Thymus (tissue), 11 donors: ENCODE data around the gene DCLK2. TPM values are rescaled to one million over a fixed set of nuclear protein-coding genes. Genes with fewer than 3 reads are reported as not detected.

Source experiments
- DNase-seq, 9 donors: peaks; one replicate each; pipeline ENCODE4 v3.0.0-alpha.2; 2013; ENCODE audit warnings: low spot score in 9 of 9, low read depth in 6 of 9, missing footprints in 1 of 9
- H3K27ac ChIP-seq, 2 donors: one replicate each; pipeline ENCODE4 v1.5.1; 2013; ENCODE audit warnings: control low read depth in 1 of 2, low read depth in 1 of 2, low read length in 1 of 2, mild to moderate bottlenecking in 1 of 2, moderate library complexity in 1 of 2
- H3K27me3 ChIP-seq, 2 donors: one replicate each; pipeline ENCODE4 v1.5.1; 2013; ENCODE audit warnings: low read length in 1 of 2; ENCODE audit not compliant: control insufficient read depth in 2 of 2, insufficient read depth in 1 of 2
- H3K36me3 ChIP-seq, 2 donors: one replicate each; pipeline ENCODE4 v1.5.1; 2013; ENCODE audit warnings: low read length in 1 of 2, mild to moderate bottlenecking in 1 of 2, moderate library complexity in 1 of 2; ENCODE audit not compliant: control insufficient read depth in 2 of 2, insufficient read depth in 2 of 2
- H3K4me1 ChIP-seq, 2 donors: one replicate each; pipeline ENCODE4 v1.5.1; 2013; ENCODE audit warnings: low read length in 2 of 2; ENCODE audit not compliant: control insufficient read depth in 2 of 2, insufficient read depth in 2 of 2
- H3K4me3 ChIP-seq, 2 donors: one replicate each; pipeline ENCODE4 v1.5.1; 2013; ENCODE audit warnings: low read length in 2 of 2, control low read depth in 1 of 2, mild to moderate bottlenecking in 1 of 2
- H3K9me3 ChIP-seq, 2 donors: one replicate each; pipeline ENCODE4 v1.5.1; 2013; ENCODE audit warnings: low read length in 1 of 2, mild to moderate bottlenecking in 1 of 2; ENCODE audit not compliant: control insufficient read depth in 2 of 2, insufficient read depth in 1 of 2
- WGBS: extraction: QIAGEN DNeasy Blood & Tissue Kit; methylation state at CpG from one replicate; pipeline ENCODE4 v1.1.7; 2013; 5-methylcytosine and 5-hydroxymethylcytosine counted together
- polyA plus RNA-seq: library from polyadenylated mRNA; stranded (reverse); fragments of 200-250 nt; gene quantifications from one replicate; pipeline ENCODE4 v1.2.3, GENCODE V29; 2013
- total RNA-seq: library from RNA; stranded (reverse); fragments of 120-200 nt; gene quantifications from one replicate; pipeline ENCODE4 v1.2.4, GENCODE V29; 2013
- donor health status: healthy.

DCLK2 gene
- total and polyA plus RNA-seq, 2 donors, result 0.78 to 1.1 TPM

DNA sequence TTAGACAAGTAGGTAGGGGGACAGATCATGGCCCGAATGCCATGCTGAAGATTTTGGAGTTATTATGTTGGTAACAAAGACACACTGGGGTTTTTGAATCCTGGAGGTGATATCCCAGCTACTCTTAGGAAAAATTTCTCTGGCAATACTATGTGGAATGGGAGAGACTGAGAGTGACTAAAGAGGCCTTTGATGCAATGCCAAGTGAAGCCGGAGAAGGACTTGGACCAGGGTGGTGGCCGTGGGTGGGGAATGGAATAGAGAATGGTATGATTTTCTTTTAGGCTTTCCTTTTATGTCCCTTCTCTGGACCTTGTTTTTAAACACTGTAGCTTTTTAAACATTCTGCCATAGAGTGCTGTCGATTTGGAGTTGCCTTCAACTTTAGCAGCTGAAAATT is 141.6 kb downstream of the DCLK2 start:
- WGBS, result 96% methylated on average over 4 of the region's 4 CpGs
- H3K36me3 ChIP-seq, result no peaks in the 10 kb centered on the region
- H3K27me3 ChIP-seq, result no peaks in the 10 kb centered on the region
- no peaks in the 10 kb centered on the region for H3K4me1 ChIP-seq
- no peaks in the 10 kb centered on the region for H3K9me3 ChIP-seq
- DNase-seq, result no peak
- no peak overlapping the region for H3K27ac ChIP-seq
- H3K4me3 ChIP-seq, result no peak overlapping the region

DNA sequence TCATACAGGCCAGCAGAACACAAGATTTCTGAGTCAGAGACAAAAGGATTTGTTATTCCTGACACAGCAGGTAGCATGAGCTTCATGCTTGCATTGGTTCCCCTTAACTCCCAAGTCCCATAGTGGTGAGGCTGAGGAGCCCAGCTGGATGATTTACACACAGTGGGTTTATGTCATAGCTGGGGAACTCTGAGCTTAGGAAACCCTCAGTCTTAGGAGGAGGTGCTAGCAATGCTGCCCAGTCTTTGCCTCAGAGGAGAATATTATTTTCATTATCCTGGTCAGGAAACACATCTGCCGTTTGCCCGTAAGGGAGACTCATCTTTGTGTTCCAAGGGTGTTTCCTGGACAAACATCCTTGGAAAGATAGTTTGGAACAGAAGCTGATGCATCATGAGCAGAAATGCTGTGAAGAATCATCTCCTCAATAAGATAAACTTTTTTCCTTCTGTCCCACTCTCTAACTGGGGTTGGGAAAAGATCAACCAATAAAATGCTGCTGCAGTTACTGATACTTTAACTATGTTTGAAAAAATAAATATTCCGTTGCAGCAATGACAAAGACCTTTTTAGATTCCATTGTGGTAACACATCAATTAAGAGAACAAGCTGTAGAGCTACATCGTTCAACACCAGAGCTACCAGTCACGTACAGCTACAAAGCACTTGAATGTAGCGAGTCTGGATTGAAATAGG is 146.8 kb downstream of the DCLK2 start:
- H3K4me1 ChIP-seq, result no peaks in the 10 kb centered on the region
- DNase-seq, result no peak
- no peaks in the 10 kb centered on the region for H3K36me3 ChIP-seq
- no peak overlapping the region for H3K4me3 ChIP-seq
- H3K27me3 ChIP-seq, result no peaks in the 10 kb centered on the region
- no peak overlapping the region for H3K27ac ChIP-seq
- WGBS, result 97% methylated on average over 6 of the region's 6 CpGs
- H3K9me3 ChIP-seq, result no peaks in the 10 kb centered on the region

DNA sequence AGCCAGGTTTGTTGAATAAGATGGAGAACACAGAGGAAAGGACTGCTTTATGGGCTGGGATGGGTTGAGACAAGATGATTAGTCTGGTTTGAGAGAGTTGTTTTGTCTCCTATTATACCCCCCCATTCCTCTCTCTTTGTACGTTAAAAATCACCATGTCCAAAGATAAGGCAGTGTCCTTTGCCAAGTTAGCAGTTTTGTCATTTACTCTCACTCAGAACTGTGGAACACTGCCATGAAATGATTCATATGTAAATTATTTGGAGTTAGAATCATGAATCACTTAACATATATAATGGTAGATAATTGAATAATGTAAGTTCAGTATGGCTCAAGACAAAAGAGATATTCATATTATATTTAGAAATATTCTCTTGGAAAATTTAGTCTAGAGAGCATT is 151.3 kb downstream of the DCLK2 start:
- Histone ChIP-seq H3K27me3 (no peaks in the 10 kb centered on the region), H3K4me3 (no peak overlapping the region), H3K27ac (no peak overlapping the region), H3K9me3 (no peaks in the 10 kb centered on the region), H3K4me1 (no peaks in the 10 kb centered on the region), H3K36me3 (no peaks in the 10 kb centered on the region)
- no peak for DNase-seq
- 91% methylated on average over 1 of the region's 1 CpG for WGBS

DNA sequence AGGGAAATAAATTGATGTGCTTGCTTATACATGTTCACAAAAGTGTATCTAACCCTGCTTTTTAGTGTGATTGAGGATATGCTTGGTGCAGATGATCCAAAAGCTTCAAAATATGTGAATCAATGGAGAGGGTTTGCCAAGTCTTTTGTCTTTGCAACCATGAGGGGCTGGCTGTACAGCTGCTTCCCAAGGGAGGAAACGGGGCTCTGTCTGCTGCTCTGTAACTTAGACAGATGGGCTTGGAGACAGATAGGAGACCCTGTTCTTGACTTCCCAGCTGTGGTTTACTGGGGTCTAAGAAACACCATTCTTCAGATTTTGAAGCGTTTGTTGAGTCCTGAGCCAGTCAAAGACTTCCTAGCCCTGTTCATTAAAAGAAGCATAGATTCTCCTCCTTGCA is 152.3 kb downstream of the DCLK2 start:
- WGBS, result 85% methylated on average over 2 of the region's 2 CpGs
- no peaks in the 10 kb centered on the region for H3K36me3 ChIP-seq
- no peaks in the 10 kb centered on the region for H3K27me3 ChIP-seq
- DNase-seq, result no peak
- H3K4me1 ChIP-seq, result no peaks in the 10 kb centered on the region
- no peaks in the 10 kb centered on the region for H3K9me3 ChIP-seq
- no peak overlapping the region for H3K4me3 ChIP-seq
- no peak overlapping the region for H3K27ac ChIP-seq

DNA sequence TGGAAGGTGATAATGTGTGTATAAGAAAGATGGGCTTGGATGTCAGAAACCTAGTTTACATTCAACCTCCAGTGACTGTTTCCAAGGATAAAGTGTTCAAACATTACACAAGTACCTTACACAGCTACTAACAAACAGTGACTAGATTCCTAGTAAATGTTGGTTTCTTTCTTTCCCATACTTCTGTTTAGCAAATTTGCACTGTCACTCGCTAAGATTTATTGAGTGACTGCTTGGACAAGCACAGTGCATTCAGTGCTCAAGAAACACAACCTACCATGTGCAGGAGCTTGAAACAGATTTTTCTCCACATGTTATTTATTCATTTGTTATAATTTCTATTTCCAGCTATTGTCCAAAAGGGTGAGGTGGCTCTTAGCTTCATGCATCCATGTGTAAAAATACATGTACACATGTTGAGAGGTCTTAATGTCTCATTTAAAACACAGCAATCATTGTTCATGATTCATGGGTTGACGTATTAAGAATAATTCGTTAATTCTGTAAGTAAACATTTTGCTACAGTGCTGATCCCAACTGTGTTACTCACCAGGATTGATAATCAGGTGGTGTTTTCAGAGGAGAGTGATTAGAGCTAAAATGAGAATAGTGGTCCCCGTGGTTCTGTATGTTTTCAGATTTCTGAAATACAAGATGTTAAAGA is 153.0 kb downstream of the DCLK2 start:
- WGBS, result 96% methylated on average over 4 of the region's 4 CpGs

DNA sequence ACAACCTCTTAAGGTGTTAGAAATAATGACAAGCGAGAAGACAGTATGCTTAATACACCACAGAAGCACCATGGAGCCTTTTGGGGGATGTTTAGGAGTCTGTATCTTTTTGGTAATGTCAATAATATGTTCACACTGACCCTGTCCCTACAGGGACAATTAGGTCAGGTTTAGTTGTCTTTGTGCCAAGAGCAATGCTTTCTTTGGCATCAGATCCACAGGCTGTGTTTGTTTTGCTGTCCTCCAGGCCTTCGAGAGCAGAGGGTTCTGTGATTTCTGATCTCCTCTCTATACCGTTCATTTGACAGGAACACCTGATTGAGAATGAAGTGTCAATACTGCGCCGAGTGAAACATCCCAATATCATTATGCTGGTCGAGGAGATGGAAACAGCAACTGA is 153.8 kb downstream of the DCLK2 start:
- DNase-seq, result no peak
- Histone ChIP-seq H3K27ac (no peak overlapping the region), H3K4me1 (no peaks in the 10 kb centered on the region), H3K9me3 (no peaks in the 10 kb centered on the region), H3K4me3 (no peak overlapping the region), H3K27me3 (no peaks in the 10 kb centered on the region), H3K36me3 (no peaks in the 10 kb centered on the region)
- 94% methylated on average over 6 of the region's 6 CpGs for WGBS

More for the DNA sequence above, 153.0 kb downstream of the DCLK2 start:
- Histone ChIP-seq H3K27ac (no peak overlapping the region), H3K9me3 (no peaks in the 10 kb centered on the region), H3K4me3 (no peak overlapping the region), H3K36me3 (no peaks in the 10 kb centered on the region), H3K27me3 (no peaks in the 10 kb centered on the region), H3K4me1 (no peaks in the 10 kb centered on the region)
- DNase-seq, result no peak

DNA sequence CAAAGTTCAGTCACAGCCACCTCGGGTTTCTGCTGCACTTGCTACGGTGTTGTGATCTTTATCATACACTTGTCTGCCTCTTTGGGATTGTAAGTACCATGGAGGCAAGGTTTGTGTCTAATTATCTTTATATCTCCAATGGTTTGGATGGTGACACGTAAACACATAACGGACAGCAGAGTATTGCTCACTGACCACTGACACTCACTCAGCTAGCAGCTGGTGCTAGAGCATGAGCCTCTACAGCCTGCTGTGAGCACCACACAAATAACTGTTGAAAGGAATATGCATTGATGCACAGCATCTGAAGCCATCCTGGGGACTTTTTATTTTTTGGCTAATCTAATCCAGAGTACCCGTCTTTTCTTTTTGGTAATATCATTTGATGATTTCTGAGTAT is 156.0 kb downstream of the DCLK2 start:
- no peaks in the 10 kb centered on the region for H3K9me3 ChIP-seq
- no peaks in the 10 kb centered on the region for H3K27me3 ChIP-seq
- H3K4me1 ChIP-seq, result no peaks in the 10 kb centered on the region
- DNase-seq, result no peak
- WGBS, result 96% methylated on average over 5 of the region's 5 CpGs
- H3K4me3 ChIP-seq, result no peak overlapping the region
- H3K27ac ChIP-seq, result no peak overlapping the region
- H3K36me3 ChIP-seq, result no peaks in the 10 kb centered on the region

DNA sequence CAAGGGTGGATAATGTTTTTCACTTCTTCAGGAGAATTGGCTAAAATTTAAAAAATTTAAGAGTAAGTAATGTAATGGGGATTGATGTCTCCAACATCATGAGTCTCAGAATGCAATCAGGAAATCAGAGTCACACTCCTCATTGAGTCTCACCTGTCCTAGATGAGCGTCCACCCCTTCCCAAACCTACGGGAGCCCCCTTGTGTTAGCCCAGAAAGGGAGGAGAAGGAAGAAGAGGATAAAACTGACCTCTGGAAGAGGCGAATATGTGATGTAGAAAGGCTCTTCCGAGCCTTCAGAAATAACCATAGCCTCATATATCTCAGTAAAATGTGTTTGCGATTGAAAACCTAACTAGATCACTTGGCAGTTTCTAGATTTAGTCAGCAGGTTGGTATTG is 157.1 kb downstream of the DCLK2 start:
- H3K9me3 ChIP-seq, result no peaks in the 10 kb centered on the region
- H3K36me3 ChIP-seq, result no peaks in the 10 kb centered on the region
- H3K4me3 ChIP-seq, result no peak overlapping the region
- no peak overlapping the region for H3K27ac ChIP-seq
- H3K27me3 ChIP-seq, result no peaks in the 10 kb centered on the region
- no peaks in the 10 kb centered on the region for H3K4me1 ChIP-seq
- WGBS, result 98% methylated on average over 5 of the region's 5 CpGs
- DNase-seq, result no peak

DNA sequence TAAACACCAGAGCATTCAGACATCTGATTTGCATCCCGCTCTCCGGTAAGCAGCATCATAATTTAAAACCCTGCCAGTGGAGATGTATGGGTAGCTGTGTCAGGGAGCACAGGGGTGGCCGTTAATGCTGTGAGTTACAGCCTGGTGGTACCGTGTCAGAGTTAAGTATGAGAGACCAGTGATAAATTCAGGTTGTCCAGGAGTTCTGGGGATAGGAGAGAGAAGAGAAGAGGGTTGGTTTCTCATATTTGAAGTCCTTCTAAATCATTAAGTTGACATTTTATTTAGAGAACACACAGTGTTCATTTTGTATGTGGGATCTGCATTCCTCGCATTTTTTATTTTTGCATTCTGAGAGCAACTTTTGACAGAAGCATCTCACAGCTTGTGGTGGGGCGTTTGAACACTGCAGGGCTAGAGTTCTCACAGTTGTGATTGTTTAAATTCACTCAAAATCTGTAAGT is 157.6 kb downstream of the DCLK2 start:
- DNase-seq, result no peak
- WGBS, result 95% methylated on average over 6 of the region's 6 CpGs
- H3K36me3 ChIP-seq, result no peaks in the 10 kb centered on the region
- no peak overlapping the region for H3K27ac ChIP-seq
- H3K9me3 ChIP-seq, result no peaks in the 10 kb centered on the region
- no peaks in the 10 kb centered on the region for H3K4me1 ChIP-seq
- H3K27me3 ChIP-seq, result no peaks in the 10 kb centered on the region
- no peak overlapping the region for H3K4me3 ChIP-seq
